Chondrocyte (in vitro differentiated cells): ENCODE data around the gene TNFSF9. TPM values are rescaled to one million over a fixed set of nuclear protein-coding genes. Genes with fewer than 3 reads are reported as not detected.

Experiments
- DNase-seq: peaks from one replicate; pipeline ENCODE4 v3.0.0; 2021; ENCODE audit warnings: mixed read lengths, low spot score
- H3K27ac Mint-ChIP-seq: one replicate; pipeline ENCODE4 v1.8.0; 2021; ENCODE audit warnings: mild to moderate bottlenecking, moderate library complexity, mixed read lengths; ENCODE audit not compliant: unreplicated experiment
- H3K27me3 Mint-ChIP-seq: 2 replicates; pipeline ENCODE4 v1.8.0; 2021; ENCODE audit warnings: low read depth, mixed read lengths
- H3K36me3 Mint-ChIP-seq: 2 replicates; pipeline ENCODE4 v1.8.0; 2021; ENCODE audit warnings: low read depth, mixed read lengths
- H3K4me1 Mint-ChIP-seq: 2 replicates; pipeline ENCODE4 v1.8.0; 2021; ENCODE audit warnings: low read depth, mild to moderate bottlenecking, mixed read lengths
- H3K4me3 Mint-ChIP-seq: one replicate; pipeline ENCODE4 v1.8.0; 2021; ENCODE audit warnings: mild to moderate bottlenecking, moderate library complexity, mixed read lengths; ENCODE audit not compliant: unreplicated experiment
- H3K9me3 Mint-ChIP-seq: 2 replicates; pipeline ENCODE4 v1.8.0; 2021; ENCODE audit warnings: low read depth, mixed read lengths
- total RNA-seq: library from RNA; stranded (reverse); gene quantifications from 3 replicates; pipeline ENCODE4 v1.2.1, GENCODE V29; 2021
- TF ChIP-seq, protein P1 (sequence below): fragments of 200-600 bp; sonication (generic); IDR thresholded peaks from 2 replicates; pipeline ENCODE4 v1.5.0; 2021; ENCODE audit warnings: antibody characterized with exemption, mild to moderate bottlenecking, moderate library complexity

TNFSF9 gene
- total RNA-seq, 1 donor from 2014 or later: 5.9 TPM

- no peaks in the 10 kb centered on the region for H3K9me3 Mint-ChIP-seq
- H3K4me1 Mint-ChIP-seq: peaks cover 34% of the 10 kb centered on the region
- peaks cover 6% of the 10 kb centered on the region for H3K36me3 Mint-ChIP-seq
- H3K27me3 Mint-ChIP-seq: peaks cover 7% of the 10 kb centered on the region
- no peak for DNase-seq
- peak overlapping the region; percentile 16 for H3K4me3 Mint-ChIP-seq
- TF ChIP-seq, protein P1, sequence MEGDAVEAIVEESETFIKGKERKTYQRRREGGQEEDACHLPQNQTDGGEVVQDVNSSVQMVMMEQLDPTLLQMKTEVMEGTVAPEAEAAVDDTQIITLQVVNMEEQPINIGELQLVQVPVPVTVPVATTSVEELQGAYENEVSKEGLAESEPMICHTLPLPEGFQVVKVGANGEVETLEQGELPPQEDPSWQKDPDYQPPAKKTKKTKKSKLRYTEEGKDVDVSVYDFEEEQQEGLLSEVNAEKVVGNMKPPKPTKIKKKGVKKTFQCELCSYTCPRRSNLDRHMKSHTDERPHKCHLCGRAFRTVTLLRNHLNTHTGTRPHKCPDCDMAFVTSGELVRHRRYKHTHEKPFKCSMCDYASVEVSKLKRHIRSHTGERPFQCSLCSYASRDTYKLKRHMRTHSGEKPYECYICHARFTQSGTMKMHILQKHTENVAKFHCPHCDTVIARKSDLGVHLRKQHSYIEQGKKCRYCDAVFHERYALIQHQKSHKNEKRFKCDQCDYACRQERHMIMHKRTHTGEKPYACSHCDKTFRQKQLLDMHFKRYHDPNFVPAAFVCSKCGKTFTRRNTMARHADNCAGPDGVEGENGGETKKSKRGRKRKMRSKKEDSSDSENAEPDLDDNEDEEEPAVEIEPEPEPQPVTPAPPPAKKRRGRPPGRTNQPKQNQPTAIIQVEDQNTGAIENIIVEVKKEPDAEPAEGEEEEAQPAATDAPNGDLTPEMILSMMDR: no peak
- no peak overlapping the region for H3K27ac Mint-ChIP-seq
Measured at GRCh38 chr19:6533746-6534418, 3.1 kb downstream of the TNFSF9 start.

DNA sequence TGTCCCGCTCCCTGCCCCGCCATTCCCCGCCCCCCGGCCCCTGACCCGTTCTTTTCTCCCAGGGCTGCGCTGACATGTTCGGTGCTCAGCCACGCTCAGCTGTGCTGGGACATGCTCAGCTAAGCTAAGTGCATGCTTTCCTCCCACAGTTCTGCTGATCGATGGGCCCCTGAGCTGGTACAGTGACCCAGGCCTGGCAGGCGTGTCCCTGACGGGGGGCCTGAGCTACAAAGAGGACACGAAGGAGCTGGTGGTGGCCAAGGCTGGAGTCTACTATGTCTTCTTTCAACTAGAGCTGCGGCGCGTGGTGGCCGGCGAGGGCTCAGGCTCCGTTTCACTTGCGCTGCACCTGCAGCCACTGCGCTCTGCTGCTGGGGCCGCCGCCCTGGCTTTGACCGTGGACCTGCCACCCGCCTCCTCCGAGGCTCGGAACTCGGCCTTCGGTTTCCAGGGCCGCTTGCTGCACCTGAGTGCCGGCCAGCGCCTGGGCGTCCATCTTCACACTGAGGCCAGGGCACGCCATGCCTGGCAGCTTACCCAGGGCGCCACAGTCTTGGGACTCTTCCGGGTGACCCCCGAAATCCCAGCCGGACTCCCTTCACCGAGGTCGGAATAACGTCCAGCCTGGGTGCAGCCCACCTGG, 3.7 kb downstream of the TNFSF9 start:
- Mint-ChIP-seq H3K36me3 (peaks cover 6% of the 10 kb centered on the region), H3K4me1 (peaks cover 30% of the 10 kb centered on the region), H3K9me3 (no peaks in the 10 kb centered on the region), H3K27ac (no peak overlapping the region), H3K4me3 (no peak overlapping the region), H3K27me3 (peaks cover 7% of the 10 kb centered on the region)
- TF ChIP-seq, protein P1: no peak
- DNase-seq: no peak

GRCh38 chr19:6535558-6536137, 4.8 kb downstream of the TNFSF9 start:
- no peaks in the 10 kb centered on the region for H3K9me3 Mint-ChIP-seq
- peaks cover 6% of the 10 kb centered on the region for H3K36me3 Mint-ChIP-seq
- H3K4me1 Mint-ChIP-seq: peaks cover 20% of the 10 kb centered on the region
- TF ChIP-seq, protein P1: no peak
- H3K27ac Mint-ChIP-seq: no peak overlapping the region
- DNase-seq: no peak
- no peak overlapping the region for H3K4me3 Mint-ChIP-seq
- peaks cover 7% of the 10 kb centered on the region for H3K27me3 Mint-ChIP-seq

DNA sequence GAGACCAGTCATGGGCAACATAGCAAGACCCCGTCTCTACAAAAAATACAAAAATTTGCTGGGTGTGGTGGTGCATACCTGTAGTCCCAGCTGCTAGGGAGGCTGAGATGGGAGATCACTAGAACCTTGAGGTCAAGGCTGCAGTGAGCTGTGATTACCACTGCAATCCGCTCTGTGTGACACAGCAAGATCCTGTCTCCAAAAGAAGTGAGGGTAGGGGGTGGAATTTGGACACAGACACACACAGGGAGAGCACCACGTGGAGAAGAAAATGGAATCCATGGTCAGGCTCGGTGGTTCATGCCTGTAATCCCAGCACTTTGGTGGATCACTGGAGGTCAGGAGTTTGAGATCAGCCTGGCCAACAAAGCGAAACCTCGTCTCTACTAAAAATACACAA, 8.7 kb downstream of the TNFSF9 start:
- H3K4me3 Mint-ChIP-seq: no peak overlapping the region
- DNase-seq: peak; percentile 10
- no peaks in the 10 kb centered on the region for H3K4me1 Mint-ChIP-seq
- peaks cover 6% of the 10 kb centered on the region for H3K36me3 Mint-ChIP-seq
- H3K27ac Mint-ChIP-seq: no peak overlapping the region
- H3K27me3 Mint-ChIP-seq: peaks cover 4% of the 10 kb centered on the region
- TF ChIP-seq, protein P1: no peak
- no peaks in the 10 kb centered on the region for H3K9me3 Mint-ChIP-seq

DNA sequence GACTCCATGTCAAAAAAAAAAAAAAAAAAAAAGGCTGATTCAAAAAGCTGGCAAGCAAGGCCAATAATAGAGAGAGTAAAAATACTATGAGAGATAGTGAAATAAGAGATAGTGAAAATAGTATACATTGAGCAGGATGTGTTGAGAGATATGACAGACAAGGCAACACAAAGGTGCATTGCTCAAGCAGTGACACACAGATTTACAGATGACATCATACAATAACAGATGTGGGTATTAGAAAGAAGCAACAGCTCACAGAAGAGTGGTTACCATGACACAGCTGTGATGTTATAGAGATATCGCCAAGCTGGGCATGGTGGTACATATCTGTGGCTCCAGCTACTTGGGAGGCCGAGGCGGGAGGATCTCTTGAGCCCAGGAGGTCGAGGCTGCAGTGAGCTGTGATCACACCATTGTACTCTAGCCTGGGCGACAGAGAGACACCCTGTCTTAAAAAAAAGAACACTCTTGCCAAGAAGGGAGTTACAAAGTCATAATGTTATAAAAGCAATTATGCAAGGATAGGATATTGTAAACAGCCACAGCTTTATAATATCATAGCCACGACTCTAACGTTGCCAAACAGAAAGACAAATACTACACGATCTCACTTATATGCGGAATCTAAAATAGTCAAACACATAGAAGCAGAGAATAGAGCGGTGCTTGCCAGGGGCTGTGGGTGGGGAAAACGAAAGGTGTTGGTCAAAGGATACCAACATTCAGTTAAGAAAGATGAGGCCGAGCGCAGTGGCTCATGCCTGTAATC, 10.3 kb downstream of the TNFSF9 start:
- Mint-ChIP-seq H3K27me3 (peaks cover 4% of the 10 kb centered on the region), H3K9me3 (no peaks in the 10 kb centered on the region), H3K4me1 (no peaks in the 10 kb centered on the region), H3K27ac (no peak overlapping the region), H3K4me3 (no peak overlapping the region), H3K36me3 (peaks cover 1% of the 10 kb centered on the region)
- TF ChIP-seq, protein P1: no peak
- peak; percentile 22 for DNase-seq
